Activated T-helper 1 cell treated with anti-CD3 and anti-CD28 coated beads, Interleukin-2, amount 50 U/mL, for 16 hours (primary cell): ENCODE data around the gene ADAMTS13.

ENCODE experiments used
- DNase-seq, 2 donors: peaks; one replicate each; pipeline ENCODE4 v3.0.0-alpha.2; 2020; ENCODE audit warnings: low read depth in 1 of 2, low spot score in 1 of 2

Gene ADAMTS13

GRCh38 chr9:133488686-133489252, 66.6 kb downstream of the ADAMTS13 start:
- no peak for DNase-seq

DNA sequence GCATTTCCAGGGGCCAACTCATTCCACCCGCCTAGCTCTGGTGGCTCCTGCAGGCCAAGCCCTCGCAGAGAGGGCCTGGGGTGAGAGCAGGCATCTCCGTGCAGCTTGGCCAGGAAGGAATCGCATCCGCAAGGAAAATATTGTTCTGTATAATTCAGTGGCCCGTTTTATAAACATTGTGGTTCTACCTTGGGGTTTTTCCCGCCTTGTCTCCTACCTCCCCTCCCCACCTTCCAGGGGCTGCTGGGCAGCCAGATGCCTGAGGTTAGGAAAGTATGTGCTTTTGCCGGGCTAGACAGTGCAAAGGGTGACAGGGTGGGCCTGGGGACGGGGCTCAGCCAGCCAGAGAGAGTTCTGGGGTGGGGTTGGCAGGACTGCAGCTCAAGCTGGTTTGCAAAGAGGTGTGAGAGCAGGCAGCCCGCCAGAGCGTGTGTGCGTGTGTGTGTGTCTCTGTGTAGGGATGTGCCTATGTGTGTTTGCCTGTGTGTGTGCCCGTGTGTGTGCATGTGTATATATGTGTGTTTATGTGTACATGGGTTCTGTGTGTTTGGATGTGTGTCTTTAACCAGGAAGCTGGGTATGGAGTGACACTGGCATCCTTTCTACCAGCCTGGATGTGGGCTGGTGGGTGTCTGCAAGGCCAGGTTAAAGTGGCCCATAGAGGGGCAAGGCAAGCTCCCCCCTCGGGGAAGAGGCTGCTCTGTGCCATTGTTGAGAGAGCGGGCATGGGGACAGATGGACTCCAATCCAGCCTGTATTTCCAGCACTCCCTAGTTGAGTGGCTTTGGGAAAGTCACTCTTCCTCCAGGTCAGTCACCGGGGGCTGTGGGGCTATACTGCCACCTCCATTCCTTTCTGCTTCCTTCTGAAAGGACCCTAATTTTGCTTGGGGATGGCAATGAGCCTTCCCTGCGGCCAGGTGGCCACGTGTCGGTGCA, 67.4 kb downstream of the ADAMTS13 start:
- no peak for DNase-seq

DNA sequence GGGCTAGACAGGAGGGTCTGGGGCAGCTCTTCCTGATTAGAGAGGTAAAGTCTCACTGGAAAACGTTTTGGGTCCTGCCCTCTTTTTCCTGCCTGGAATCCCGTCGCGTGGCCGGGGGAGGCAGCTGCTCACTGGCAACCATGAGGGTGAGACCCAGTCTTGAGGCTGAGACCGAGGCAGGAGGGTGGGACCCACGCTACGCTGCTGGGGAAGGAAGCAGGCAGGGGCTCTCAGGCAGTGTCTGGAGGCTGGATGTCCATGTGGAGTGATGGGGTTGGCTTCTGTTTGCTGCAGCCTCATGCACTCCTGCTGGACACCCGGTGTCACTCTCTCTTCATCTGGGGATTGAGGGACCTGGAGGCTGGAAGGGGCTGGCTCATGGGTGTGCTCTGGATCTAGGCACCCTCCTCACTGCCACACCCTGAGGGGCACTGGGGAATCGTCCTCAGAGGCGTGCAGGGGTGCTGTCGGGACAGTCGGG, 68.1 kb downstream of the ADAMTS13 start:
- DNase-seq, result no peak

- no peak for DNase-seq
These were observed 68.9 kb downstream of the ADAMTS13 start for GRCh38 chr9:133490865-133491655.

DNA sequence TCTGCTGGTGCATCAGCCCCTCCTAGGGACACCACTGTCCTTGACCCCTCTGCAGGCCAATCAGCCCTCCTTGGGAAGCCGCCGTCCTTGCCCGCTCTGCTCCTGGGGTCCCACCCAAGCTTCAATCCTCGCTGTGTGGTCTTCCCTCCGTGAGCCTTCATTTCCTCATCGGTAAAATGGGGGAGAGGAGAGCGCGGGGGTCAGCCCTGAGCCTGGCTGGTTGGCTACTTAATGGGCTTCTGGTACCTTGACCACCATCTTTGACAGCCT, 69.4 kb downstream of the ADAMTS13 start:
- no peak for DNase-seq

DNA sequence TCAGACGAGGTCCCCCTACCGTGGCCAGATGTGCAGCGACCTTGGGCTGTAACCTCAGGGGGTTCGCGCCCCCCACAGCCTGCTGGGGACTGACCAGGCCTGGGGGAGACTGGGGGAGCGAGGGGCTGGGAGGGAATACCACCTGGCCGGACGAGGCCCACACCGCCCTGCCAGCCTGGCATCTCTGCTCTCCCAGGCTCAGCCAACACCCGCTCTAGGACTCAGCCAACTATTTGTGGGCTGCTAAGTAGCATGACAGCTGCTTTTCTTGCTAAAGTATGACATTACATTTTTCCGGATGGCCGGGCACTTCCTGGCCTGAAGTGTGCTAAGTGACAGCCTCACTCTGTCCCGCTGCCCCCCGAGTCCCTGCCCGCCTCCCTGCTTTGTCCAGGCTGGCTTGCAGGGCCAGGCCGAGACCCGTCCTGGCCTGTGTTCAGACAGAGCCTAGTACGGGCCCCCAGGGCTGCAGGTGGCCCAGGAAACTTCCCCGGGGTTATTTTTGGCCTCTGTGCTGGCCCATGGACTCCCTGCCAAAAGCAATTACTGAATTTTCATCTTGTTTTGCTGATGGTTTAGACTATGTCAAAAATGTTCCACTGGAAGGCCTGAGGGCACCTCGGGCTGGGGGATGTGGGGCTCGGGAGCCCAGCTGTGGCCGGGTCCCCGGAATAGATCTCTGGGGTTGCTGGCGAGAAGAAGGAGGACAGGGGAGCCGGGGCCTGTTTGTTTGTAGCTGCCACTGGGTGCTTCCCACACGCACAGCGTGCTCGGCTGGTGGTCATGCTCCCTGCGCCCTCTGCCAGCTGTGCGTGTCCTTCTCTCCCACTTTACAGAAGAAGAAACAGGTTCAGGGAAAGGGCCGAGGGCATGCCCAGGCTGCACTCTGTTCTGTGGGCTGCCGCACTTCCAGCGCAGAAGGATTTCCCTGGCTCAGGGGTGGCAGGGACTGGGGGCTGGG, 70.2 kb downstream of the ADAMTS13 start:
- DNase-seq, result no peak

DNA sequence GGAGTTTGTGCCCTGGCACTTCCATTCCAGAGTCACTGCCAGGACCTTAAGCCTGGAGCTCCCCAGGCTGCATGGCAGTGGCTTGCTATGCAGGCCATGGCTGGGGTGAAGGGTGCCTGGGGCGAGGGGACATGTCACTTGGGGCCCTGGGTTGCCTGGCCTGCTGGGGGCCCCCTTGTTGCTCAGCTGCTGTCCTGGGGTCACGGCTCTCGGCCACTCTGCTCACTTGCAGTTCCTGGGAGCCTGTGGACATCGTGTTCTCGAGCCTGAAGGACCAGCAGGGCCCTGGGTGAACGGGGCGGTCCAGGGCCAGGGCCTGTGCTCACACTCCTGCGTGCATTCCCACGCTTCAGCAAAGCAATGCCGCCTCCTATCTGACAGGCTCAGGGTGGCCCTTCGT, 71.3 kb downstream of the ADAMTS13 start:
- DNase-seq, result no peak

DNA sequence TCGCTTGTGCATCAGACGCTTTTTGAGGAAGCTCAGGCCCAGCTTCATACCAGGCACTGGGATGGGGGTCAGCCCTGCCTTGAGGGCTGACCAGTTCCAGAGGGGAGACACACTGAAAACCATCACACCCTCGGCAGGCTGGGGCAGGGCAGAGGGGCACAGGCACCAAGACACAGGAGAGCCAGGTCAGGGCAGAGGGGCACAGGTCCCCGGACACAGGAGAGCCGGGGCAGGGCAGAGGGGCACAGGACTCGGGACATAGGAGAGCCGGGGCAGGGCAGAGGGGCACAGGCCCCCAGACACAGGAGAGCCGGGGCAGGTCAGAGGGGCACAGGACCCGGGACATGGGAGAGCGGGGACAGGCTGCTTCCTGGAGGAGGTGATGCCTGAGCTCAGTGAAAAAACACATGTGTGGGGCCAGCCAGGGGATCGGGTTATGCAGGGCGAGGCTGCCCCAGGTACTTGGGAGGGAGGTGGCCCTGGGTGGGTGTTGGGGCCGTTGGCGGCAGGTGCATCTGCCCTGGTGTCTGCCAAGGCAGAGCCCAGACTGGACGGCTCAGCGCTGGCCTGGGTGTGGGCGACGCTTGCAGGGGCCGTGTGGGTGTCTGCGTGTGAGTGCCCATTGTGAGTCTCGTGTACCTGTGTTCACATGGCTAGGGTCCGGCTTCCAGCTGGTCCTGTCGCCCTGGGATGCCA, 71.8 kb downstream of the ADAMTS13 start:
- DNase-seq, result no peak

DNA sequence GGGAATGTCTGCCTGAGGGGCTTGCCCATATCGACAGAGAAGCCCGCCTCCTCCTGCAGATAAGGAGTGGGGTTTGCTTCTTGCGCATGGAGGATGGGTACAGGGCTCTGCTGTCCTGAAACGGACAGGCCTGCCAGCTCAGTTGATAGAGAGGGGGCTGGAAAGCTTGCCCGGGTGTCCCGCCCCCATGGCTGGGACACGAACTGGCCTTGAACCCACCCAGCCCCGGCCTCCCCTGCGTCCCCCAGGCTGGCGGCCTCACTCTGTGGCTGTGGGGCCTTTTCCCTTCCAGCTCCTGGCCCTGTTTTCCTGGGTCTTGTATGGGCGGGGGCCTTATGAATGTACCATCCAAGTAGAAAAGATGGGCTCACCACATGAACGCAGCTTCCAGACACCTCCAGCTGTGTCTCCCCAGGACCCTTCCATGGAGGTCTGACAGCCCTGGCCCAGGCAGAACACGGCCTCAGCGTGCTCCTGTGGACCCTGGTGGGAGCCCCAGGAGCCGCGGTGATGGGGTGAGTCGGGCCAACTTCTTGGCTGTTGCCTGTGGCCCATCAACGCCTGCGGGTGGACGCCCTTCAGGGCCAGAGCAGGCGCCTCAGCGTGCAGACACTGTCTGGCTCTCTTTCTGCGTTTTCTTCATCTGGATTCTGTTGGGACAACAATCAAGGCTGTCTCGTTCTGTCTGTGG, 72.6 kb downstream of the ADAMTS13 start:
- no peak for DNase-seq

DNA sequence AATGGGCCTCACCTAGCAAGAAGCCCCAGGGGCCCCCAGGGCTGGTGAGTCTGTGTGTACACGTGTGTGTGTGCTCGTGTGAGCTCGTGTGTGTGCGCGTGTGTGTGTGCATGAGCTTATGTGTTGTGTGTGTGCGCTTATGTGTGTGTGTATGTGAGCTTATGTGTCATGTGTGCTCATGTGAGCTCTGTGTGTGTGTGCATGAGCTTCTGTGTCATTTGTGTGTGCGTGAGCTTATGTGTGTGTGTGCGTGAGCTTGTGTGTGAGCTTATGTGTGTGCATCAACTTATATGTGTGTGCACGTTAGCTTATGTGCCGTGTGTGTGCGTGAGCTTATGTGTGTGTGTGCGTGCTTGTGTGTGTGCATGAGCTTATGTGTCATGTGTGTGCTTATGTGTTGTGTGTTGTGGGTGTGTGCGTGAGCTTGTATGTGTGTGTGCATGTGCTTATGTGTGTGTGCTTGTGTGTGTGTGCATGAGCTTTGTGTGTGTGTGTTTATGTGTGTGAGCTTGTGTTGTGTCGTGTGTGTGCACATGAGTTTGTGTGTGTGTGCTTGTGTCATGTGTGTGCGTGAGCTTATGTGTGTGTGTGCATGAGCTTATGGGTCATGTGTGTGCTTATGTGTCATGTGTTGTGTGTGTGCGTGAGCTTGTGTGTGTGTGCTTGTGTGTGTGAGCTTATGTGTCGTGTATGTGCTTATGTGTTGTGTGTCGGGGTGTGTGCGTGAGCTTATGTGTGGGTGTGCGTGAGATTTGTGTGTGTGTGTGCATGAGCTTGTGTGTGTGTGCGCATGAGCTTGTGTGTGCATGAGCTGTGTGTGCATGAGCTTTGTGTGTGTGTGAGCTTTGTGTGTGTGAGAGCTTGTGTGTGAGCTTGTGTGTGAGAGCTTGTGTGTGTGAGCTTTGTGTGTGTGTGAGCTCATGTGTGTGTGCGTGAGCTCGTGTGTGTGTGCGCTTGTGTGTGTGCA, 73.4 kb downstream of the ADAMTS13 start:
- no peak for DNase-seq

DNA sequence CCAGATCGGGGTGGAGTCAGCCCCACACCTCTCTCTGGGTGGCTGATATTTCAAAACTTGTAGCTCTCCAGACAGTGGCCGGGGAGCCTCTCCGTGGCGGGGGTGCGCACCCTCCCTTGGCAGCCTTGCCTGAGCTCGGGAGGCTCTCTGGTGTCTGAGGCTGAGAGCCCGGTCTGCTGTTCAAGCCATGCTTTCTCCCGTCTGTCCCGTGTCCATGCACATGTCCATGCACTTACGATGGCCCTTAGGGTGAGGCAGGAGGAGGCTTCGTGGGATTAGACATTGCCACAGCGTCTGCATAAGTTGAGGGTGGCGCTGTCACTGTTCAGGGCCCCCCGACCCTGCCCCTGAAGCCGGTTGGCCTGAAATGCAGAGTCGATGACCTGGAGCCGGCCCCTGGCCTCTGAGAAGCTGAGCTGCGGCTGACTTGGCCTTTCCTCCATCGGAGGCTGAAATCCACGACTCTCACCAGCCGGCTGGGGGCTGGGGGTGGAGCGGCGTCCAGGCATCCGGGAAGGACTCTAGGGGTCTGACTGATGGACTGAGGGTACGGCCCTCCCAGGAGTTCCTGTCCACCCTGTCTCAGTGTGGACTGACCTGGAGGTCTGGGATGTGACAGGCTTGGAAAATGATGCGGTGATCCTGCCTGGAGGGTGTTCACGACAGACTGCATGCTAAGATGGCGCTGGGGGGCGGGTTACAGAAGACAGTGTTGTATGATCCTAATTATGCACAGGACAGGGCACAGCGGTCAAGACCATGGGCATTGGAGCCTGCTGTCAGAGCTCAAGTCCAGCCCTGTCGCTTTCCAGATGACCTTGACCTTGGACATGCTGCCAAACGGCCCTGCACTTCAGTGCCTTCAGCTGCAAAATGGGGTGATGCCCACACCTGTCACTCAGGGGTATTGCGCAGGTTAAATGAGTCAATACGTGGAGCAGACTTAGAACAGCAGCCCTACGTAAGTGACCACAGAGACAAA, 75.0 kb downstream of the ADAMTS13 start:
- no peak for DNase-seq

- DNase-seq, result no peak
These were observed 77.1 kb downstream of the ADAMTS13 start for GRCh38 chr9:133499132-133499891.

GRCh38 chr9:133499892-133500270, 77.7 kb downstream of the ADAMTS13 start:
- no peak for DNase-seq

DNA sequence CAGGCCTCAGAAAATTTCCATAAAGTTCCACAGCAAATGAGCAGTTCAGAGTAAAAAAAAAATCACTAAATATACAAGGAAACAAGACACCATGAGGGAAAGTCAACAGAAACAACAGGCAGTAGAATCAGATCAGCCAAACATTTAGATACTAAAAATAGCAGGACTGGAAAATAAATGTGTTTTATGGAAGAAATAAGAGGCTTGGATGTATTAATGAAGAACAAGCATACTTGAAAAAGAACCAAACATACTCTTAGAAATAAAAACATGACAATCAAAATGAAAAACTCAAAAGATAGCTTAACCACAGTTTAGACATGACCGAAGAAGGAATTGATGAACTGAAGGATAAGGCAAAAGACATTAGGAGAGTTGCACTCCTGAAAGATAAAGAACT, 79.9 kb downstream of the ADAMTS13 start:
- no peak for DNase-seq

DNA sequence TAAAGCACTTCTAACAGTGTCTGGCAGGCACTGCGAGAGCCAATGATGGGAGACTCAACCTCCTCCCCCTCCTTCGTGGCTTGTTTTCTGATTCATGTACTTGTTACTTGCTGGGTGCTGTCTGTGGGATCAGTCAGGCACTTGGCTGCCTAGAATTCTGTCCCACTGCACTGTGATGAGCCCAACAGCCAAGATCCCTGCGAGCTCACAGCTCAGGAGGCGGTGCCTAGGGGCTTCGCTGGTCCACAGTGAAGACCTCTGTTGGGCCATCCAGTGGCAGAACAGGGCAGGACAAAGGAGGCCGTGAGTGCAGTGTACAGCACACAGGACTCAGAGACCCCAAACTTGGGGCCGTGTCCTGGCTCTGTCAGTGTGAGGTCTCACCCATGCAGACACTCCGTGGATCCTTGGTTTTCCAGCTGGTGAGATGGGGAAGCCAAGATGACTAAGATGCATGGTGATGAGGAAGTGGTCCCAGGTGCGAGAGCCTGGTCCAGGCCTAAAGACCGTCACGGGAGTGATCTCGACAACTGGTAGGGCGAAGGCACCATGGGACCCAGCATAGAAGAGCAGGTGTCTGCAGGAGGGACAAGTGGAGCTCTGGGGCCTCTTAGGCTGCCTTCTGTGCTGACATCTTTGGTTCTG, 83.1 kb downstream of the ADAMTS13 start:
- no peak for DNase-seq
